Trophoblast cell (in vitro differentiated cells and primary cell): ENCODE measurements around the gene UBL4A.

ENCODE experiments used
- DNase-seq, 2 donors: peaks; one replicate each; pipeline ENCODE4 v3.0.0-alpha.2; 2016
- H2AFZ ChIP-seq: 2 replicates; pipeline ENCODE4 v1.6.1; 2013; ENCODE audit warnings: low read length, moderate library complexity, mild to moderate bottlenecking; ENCODE audit not compliant: insufficient read depth, poor library complexity
- H2AK5ac ChIP-seq: 2 replicates; pipeline ENCODE4 v1.6.1; 2013; ENCODE audit warnings: mild to moderate bottlenecking, low read length
- H2BK120ac ChIP-seq: 2 replicates; pipeline ENCODE4 v1.6.1; 2013; ENCODE audit warnings: low read length, mild to moderate bottlenecking, moderate library complexity; ENCODE audit not compliant: insufficient read depth, poor library complexity
- H2BK12ac ChIP-seq: 2 replicates; pipeline ENCODE4 v1.6.1; 2013; ENCODE audit warnings: mild to moderate bottlenecking, low read length, moderate library complexity
- H2BK5ac ChIP-seq: 2 replicates; pipeline ENCODE4 v1.6.1; 2013; ENCODE audit warnings: low read length, low read depth, moderate library complexity, mild to moderate bottlenecking; ENCODE audit not compliant: poor library complexity
- H3K14ac ChIP-seq: 2 replicates; pipeline ENCODE4 v1.6.1; 2013; ENCODE audit warnings: mild to moderate bottlenecking, low read length
- H3K18ac ChIP-seq: 2 replicates; pipeline ENCODE4 v1.6.1; 2013; ENCODE audit warnings: mild to moderate bottlenecking, low read length
- H3K23ac ChIP-seq: 2 replicates; pipeline ENCODE4 v1.6.1; 2013; ENCODE audit warnings: low read length
- H3K27ac ChIP-seq: 2 replicates; pipeline ENCODE4 v1.5.1; 2013; ENCODE audit warnings: low read depth, mild to moderate bottlenecking, inconsistent platforms, low read length, moderate library complexity
- H3K27me3 ChIP-seq: 2 replicates; pipeline ENCODE4 v1.6.1; 2013; ENCODE audit warnings: inconsistent platforms, mild to moderate bottlenecking, low read length, moderate library complexity; ENCODE audit not compliant: insufficient read depth
- H3K36me3 ChIP-seq, 2 experiments: 1 replicate in 1 of 2; 2 replicates in 1 of 2; pipeline ENCODE4 v1.6.1; 2013; ENCODE audit warnings: low read length in 2 of 2, mild to moderate bottlenecking in 2 of 2, moderate library complexity in 1 of 2; ENCODE audit not compliant: insufficient read depth in 2 of 2, control insufficient read depth in 1 of 2
- H3K4ac ChIP-seq: 2 replicates; pipeline ENCODE4 v1.6.1; 2013; ENCODE audit warnings: low read depth, mild to moderate bottlenecking, low read length, moderate library complexity
- H3K4me1 ChIP-seq, 2 experiments: 1 replicate in 1 of 2; 2 replicates in 1 of 2; pipeline ENCODE4 v1.6.1; 2013; ENCODE audit warnings: low read length in 2 of 2, mild to moderate bottlenecking in 2 of 2, moderate library complexity in 1 of 2; ENCODE audit not compliant: insufficient read depth in 2 of 2, control insufficient read depth in 1 of 2
- H3K4me2 ChIP-seq: 2 replicates; pipeline ENCODE4 v1.6.1; 2013; ENCODE audit warnings: inconsistent platforms, mild to moderate bottlenecking, low read length, moderate library complexity
- H3K4me3 ChIP-seq: 2 replicates; pipeline ENCODE4 v1.5.1; 2013; ENCODE audit warnings: mild to moderate bottlenecking, low read depth, low read length, inconsistent platforms
- H3K79me1 ChIP-seq: one replicate; pipeline ENCODE4 v1.6.1; 2013; ENCODE audit warnings: low read length
- H3K79me2 ChIP-seq: 2 replicates; pipeline ENCODE4 v1.6.1; 2013; ENCODE audit warnings: low read length, mild to moderate bottlenecking; ENCODE audit not compliant: control insufficient read depth, insufficient read depth, poor library complexity
- H3K9ac ChIP-seq: 2 replicates; pipeline ENCODE4 v1.6.1; 2013; ENCODE audit warnings: mild to moderate bottlenecking, low read length
- H3K9me3 ChIP-seq: 2 replicates; pipeline ENCODE4 v1.6.1; 2013; ENCODE audit warnings: low read depth, mild to moderate bottlenecking, control low read depth, inconsistent platforms, low read length; ENCODE audit not compliant: insufficient read depth
- H4K12ac ChIP-seq: 2 replicates; pipeline ENCODE4 v1.6.1; 2013; ENCODE audit warnings: low read depth, mild to moderate bottlenecking, low read length, moderate library complexity
- H4K8ac ChIP-seq: 2 replicates; pipeline ENCODE4 v1.6.1; 2013; ENCODE audit warnings: low read depth, mild to moderate bottlenecking, low read length, moderate library complexity
- H4K91ac ChIP-seq: one replicate; pipeline ENCODE4 v1.6.1; 2013; ENCODE audit warnings: low read depth, mild to moderate bottlenecking, low read length, moderate library complexity
- WGBS: extraction: QIAGEN DNeasy Blood & Tissue Kit; methylation state at CpG from one replicate; pipeline ENCODE4 v1.1.7; 2013; ENCODE audit warnings: missing lambda C conversion rate; ENCODE audit not compliant: insufficient read length, insufficient coverage; ENCODE audit errors: extremely low coverage; 5-methylcytosine and 5-hydroxymethylcytosine counted together

The UBL4A gene

GRCh38 chrX:154487518-154488290 lies 1.3 kb upstream of the UBL4A start:
- Histone ChIP-seq H3K4me1 (peaks cover 20 to 22% of the 10 kb centered on the region in 2 experiments), H3K9me3 (peaks cover 1% of the 10 kb centered on the region), H3K4me3 (no peak overlapping the region), H3K36me3 (peaks cover 31 to 34% of the 10 kb centered on the region in 2 experiments), H2BK5ac (no peak overlapping the region), H3K9ac (no peak overlapping the region), H3K27me3 (no peaks in the 10 kb centered on the region), H3K79me1 (peaks cover 17% of the 10 kb centered on the region), H3K4me2 (peak overlapping the region; percentile 70), H4K8ac (no peak overlapping the region), H3K27ac (peak overlapping the region; percentile 93), H3K23ac (no peak overlapping the region), H3K79me2 (peaks cover 16% of the 10 kb centered on the region), H2BK12ac (no peak overlapping the region), H3K18ac (no peak overlapping the region), H3K4ac (peak overlapping the region; percentile 15), H2BK120ac (no peak overlapping the region), H2AFZ (no peak overlapping the region), H2AK5ac (peak overlapping the region; percentile 1), H3K14ac (no peak overlapping the region), H4K12ac (no peak overlapping the region), H4K91ac (peak overlapping the region; percentile 1)
- no peak for DNase-seq
- no CpG with 5 or more reads among the region's 28 CpGs for WGBS

DNA sequence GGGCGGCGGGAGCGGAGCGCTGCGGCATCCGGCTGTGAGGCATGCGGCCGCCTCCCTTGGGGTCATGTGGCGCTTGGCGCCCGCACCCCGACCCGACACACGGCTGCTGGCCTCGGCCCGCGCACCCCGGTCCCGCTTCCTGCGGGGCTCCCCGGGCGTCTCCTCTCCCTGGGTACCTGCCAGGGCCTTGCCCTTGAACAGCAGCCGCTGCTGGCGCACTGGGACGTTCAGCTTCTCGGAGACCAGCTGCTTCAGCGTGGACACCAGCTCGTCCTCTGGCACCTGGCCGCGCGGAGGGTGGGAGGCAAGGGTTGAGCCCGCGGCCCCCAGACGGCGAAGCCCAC lies 391 bp downstream of the UBL4A start:
- Histone ChIP-seq H2BK12ac (peak overlapping the region; percentile 24), H3K36me3 (peaks cover 31 to 34% of the 10 kb centered on the region in 2 experiments)
- no CpG with 5 or more reads among the region's 35 CpGs for WGBS

GRCh38 chrX:154485150-154486051 lies 1.0 kb downstream of the UBL4A start:
- peaks cover 12% of the 10 kb centered on the region for H3K79me1 ChIP-seq
- H2BK12ac ChIP-seq, result no peak overlapping the region
- H3K27me3 ChIP-seq, result no peaks in the 10 kb centered on the region
- H4K8ac ChIP-seq, result peak overlapping the region; percentile 87
- peak overlapping the region; percentile 92 for H3K18ac ChIP-seq
- H3K4me1 ChIP-seq, result peaks cover 20 to 22% of the 10 kb centered on the region in 2 experiments
- H2AFZ ChIP-seq, result peak overlapping the region; percentile 28
- H3K36me3 ChIP-seq, result peaks cover 31 to 34% of the 10 kb centered on the region in 2 experiments
- peak overlapping the region; percentile 88 for H3K4ac ChIP-seq
- peak in 1 of 2 donors; percentile 36 for DNase-seq
- H2BK120ac ChIP-seq, result no peak overlapping the region
- H3K9me3 ChIP-seq, result peaks cover 1% of the 10 kb centered on the region
- peak overlapping the region; percentile 88 for H2AK5ac ChIP-seq
- peak overlapping the region; percentile 83 for H3K4me3 ChIP-seq
- peak overlapping the region; percentile 87 for H3K9ac ChIP-seq
- H2BK5ac ChIP-seq, result no peak overlapping the region
- H3K79me2 ChIP-seq, result peaks cover 16% of the 10 kb centered on the region
- peak overlapping the region; percentile 83 for H3K4me2 ChIP-seq
- H4K91ac ChIP-seq, result peak overlapping the region; percentile 96
- H3K23ac ChIP-seq, result no peak overlapping the region
- H3K27ac ChIP-seq, result peak overlapping the region; percentile 92
- peak overlapping the region; percentile 64 for H4K12ac ChIP-seq
- peak overlapping the region; percentile 90 for H3K14ac ChIP-seq
- no CpG with 5 or more reads among the region's 35 CpGs for WGBS

More for the DNA sequence above, 391 bp downstream of the UBL4A start:
- peak overlapping the region; percentile 88 for H3K4ac ChIP-seq
- H3K79me2 ChIP-seq, result peaks cover 16% of the 10 kb centered on the region
- peak overlapping the region; percentile 92 for H3K18ac ChIP-seq
- DNase-seq, result peak in 1 of 2 donors; percentile 26
- peak overlapping the region; percentile 64 for H4K12ac ChIP-seq
- H3K27me3 ChIP-seq, result no peaks in the 10 kb centered on the region
- H2BK5ac ChIP-seq, result peak overlapping the region; percentile 80
- H2BK120ac ChIP-seq, result peak overlapping the region; percentile 92
- peak overlapping the region; percentile 83 for H3K4me2 ChIP-seq
- peak overlapping the region; percentile 88 for H2AK5ac ChIP-seq
- H3K9me3 ChIP-seq, result peaks cover 1% of the 10 kb centered on the region
- peak overlapping the region; percentile 87 for H4K8ac ChIP-seq
- peak overlapping the region; percentile 87 for H3K9ac ChIP-seq
- peaks cover 20 to 22% of the 10 kb centered on the region in 2 experiments for H3K4me1 ChIP-seq
- no peak overlapping the region for H3K23ac ChIP-seq
- H3K14ac ChIP-seq, result peak overlapping the region; percentile 90
- peak overlapping the region; percentile 96 for H4K91ac ChIP-seq
- H3K4me3 ChIP-seq, result peak overlapping the region; percentile 83
- peak overlapping the region; percentile 66 for H2AFZ ChIP-seq
- peaks cover 14% of the 10 kb centered on the region for H3K79me1 ChIP-seq
- H3K27ac ChIP-seq, result peak overlapping the region; percentile 92
